Gastroesophageal sphincter (tissue), 3 donors: ENCODE results near the gene TBL3.

Experiments used
- EP300 ChIP-seq: sonication (generic); formaldehyde crosslinking; IDR thresholded peaks from one replicate; pipeline ENCODE4 v1.6.1; 2017; ENCODE audit warnings: antibody characterized with exemption, mild to moderate bottlenecking
- POLR2AphosphoS5 ChIP-seq: sonication (generic); formaldehyde crosslinking; IDR thresholded peaks from one replicate; pipeline ENCODE4 v1.6.1; 2017; ENCODE audit warnings: antibody characterized with exemption
- TF ChIP-seq, protein P1 (sequence below), 4 experiments: fragments of 200-600 bp in 2 of 4; fragments of 450-650 bp in 2 of 4; sonication (generic) in 1 of 4; IDR thresholded peaks; one replicate each; pipeline ENCODE4 v1.5.1; 2017 to 2019; ENCODE audit warnings: antibody characterized with exemption in 4 of 4, mild to moderate bottlenecking in 2 of 4, moderate library complexity in 2 of 4

DNA sequence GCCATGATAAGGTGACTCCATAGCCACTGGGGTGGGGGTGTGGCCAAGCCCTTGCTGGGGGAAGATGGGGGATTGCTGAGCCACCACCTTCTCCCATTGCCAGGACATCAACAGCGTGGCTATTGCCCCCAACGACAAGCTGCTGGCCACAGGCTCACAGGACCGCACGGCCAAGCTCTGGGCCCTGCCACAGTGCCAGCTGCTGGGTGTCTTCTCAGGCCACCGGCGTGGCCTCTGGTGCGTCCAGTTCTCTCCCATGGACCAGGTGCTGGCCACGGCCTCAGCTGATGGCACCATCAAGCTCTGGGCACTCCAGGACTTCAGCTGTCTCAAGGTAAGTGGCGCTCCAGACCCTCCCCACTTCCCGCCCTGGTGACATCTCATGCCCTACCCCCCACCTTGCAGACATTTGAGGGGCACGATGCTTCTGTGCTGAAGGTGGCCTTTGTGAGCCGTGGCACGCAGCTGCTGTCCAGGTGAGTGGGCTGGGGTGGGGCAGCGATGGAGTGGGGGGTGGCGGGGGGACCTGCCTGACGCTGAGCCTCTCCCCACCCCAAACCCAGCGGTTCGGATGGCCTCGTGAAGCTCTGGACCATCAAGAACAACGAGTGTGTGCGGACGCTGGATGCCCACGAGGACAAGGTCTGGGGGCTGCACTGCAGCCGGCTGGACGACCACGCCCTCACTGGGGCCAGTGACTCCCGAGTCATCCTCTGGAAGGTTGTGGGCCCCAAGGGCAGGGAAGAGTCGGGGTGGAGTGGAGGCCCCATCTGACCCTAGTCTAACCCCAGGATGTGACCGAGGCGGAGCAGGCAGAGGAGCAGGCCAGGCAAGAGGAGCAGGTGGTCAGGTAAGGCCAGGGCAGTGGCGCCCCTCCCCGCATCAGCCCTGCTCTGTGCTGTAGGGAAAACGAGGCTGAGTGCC lies 5.4 kb downstream of the TBL3 start:
- TF ChIP-seq, protein P1, sequence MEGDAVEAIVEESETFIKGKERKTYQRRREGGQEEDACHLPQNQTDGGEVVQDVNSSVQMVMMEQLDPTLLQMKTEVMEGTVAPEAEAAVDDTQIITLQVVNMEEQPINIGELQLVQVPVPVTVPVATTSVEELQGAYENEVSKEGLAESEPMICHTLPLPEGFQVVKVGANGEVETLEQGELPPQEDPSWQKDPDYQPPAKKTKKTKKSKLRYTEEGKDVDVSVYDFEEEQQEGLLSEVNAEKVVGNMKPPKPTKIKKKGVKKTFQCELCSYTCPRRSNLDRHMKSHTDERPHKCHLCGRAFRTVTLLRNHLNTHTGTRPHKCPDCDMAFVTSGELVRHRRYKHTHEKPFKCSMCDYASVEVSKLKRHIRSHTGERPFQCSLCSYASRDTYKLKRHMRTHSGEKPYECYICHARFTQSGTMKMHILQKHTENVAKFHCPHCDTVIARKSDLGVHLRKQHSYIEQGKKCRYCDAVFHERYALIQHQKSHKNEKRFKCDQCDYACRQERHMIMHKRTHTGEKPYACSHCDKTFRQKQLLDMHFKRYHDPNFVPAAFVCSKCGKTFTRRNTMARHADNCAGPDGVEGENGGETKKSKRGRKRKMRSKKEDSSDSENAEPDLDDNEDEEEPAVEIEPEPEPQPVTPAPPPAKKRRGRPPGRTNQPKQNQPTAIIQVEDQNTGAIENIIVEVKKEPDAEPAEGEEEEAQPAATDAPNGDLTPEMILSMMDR (IDR thresholded peaks at IDR 0.05) = no peak
- no peak for TF ChIP-seq POLR2AphosphoS5
- TF ChIP-seq EP300 = no peak
